ENCODE data around the gene WNK2.

The WNK2 gene

DNA sequence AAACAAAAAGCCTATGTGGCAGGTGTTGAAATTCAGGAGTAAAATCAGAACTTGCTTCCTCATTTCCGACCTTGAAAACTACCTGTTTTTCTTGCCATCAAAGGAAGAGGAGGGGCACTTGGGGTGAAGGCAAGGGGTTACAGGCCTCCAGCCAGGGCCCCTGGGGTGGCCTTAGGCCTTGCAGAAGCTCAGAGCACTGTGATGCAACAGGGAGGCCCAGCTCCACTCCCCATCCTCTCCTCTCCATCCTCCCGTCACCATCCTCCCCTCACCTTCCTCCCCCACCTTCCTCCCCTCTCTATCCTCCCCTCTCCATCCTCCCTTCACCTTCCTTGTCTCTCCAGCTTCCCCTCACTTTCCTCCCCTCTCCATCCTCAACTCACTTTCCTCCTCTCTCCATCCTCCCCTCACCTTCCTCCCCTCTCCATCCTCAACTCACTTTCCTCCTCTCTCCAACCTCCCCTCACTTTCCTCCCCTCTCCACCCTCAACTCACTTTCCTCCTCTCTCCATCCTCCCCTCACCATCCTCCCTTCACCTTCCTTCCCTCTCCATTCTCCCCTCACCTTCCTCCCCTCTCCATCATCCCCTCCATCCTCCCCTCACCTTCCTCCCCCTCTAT, 111.6 kb downstream of the WNK2 start:
- DNase-seq (ENCODE audit: low read depth), result no peak

DNA sequence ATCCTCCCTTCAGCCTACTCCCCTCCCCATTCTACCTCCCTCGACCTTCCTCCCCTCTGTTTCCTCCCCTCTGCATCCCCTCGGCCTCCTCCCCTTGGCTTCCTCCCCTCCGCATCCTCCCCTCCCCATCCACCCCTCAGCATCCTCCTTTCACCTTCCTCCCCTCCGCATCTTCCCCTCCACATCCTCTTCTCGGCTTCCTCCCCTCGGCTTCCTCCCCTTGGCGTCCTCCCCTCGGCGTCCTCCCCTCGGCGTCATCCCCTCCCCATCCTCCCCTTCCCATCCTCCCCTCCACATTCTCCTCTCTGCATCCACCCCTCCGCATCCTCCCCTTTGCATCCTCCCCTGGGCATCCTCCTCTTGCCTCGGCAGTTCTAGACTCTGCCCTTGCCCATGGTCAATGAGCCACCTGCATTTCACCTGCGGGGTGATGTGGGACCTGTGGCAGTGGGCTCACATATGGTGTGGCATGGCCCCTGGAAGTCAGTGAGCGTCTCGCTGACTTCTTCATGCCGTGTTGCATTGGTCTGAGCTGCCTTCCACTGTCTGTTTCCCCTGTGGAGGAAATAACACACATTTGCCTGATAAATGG, 113.0 kb downstream of the WNK2 start:
- DNase-seq (ENCODE audit: low read depth), result no peak

DNA sequence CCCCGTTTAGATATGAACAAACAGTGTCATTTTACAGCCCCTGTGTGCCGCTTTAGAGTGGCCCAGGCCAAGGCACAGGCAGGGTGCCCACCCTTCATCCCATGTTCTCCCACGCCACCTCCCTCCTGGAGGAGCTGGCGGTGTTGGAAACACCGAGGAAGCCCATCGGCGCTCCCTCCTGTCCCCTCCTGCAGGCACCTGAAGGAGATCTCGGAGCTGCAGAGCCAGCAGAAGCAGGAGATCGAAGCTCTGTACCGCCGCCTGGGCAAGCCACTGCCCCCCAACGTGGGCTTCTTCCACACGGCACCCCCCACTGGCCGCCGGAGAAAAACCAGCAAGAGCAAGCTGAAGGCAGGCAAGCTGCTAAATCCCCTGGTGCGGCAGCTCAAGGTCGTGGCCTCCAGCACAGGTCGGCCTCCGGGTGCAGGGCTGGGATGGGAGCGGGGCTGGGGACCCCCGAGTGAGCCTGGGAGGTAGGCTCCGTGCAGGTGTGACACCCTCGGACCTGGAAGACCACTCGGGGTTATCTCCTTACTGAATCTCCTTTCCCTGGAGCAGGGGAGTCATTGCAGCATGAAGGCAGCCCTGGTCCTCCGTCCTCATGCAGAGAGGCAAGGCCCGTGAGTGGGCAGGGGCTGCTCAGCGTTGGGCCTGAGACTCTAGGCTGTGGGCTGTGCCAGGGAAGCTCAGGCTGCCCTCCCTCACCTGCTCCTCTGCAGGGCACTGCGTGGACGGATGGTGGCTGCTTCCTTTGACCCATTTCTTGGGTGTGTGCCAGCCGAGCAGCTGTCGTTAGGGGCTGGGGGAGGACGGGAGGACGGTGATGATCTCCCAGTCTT, 113.9 kb downstream of the WNK2 start:
- no peak for DNase-seq (ENCODE audit: low read depth)

DNA sequence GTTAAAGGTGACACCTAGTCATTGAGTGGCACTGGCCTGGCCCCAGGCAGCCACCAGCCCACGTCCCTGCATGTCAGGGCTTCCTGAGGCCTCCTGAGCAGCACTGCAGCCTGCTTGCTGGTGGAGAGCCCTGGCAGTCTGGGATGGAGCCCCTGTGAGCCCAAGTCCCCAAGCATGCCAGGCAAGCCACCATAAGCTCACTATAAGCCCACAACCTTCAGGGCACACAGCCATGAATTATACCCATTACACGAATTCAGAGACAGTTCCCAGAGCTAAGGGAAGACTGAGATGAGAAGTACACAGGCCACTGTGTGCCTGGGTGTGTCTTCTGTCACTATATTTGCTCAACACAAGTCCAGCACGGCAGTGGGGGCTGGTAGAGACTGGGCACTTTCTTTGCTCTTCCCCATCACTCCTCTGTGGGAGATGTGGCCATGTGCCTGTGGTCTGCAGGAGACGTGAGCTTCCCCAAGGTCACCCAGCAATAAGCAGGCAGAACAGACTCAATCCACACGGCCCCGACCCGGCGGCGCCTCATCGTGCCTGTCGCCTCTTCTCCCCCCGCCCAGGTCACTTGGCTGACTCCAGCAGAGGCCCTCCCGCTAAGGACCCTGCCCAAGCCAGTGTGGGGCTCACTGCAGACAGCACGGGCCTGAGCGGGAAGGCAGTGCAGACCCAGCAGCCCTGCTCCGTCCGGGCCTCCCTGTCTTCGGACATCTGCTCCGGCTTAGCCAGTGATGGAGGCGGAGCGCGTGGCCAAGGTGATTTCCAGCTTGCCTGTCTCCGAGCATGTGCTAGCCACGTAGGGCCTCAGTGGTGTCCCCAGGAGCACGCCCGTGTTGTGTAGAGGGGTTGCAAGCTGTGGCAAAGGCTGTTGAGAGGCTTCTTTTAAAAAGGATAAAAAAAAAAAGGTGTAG, 114.8 kb downstream of the WNK2 start:
- DNase-seq (ENCODE audit: low read depth), result no peak

DNA sequence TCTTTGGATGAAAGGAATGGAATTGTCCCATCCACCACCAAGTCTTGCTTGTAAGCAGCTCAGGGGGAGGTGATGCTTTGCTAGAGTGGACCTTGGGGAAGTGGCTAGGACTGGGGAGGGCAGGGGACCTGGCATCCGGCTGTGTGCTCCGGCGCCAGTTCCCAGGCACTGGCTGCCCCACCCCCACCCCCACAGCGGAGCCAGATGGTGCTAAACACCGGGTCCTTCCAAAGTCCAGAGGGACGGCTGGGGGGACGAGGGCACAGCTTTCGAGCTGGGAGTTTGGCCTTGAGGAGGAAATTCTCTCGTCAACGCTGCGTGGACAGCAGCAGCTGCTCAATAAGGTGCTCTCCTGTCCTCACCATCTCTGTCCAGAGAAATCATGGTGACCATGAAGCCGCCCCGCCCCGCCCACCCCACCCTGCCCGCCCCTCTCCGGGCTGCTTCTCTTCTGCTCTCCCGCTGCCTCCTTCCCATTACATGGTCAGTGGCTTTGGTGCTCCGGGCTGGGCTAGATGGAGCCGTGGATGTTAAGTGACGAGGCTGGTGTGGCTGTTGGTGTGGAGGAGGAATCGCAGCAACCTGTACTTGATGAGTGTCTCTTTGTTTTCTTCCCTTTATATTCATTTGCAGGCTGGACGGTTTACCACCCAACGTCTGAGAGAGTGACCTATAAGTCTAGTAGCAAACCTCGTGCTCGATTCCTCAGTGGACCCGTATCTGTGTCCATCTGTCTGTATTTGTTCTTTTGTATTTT, 115.7 kb downstream of the WNK2 start:
- DNase-seq (ENCODE audit: low read depth), result no peak

DNA sequence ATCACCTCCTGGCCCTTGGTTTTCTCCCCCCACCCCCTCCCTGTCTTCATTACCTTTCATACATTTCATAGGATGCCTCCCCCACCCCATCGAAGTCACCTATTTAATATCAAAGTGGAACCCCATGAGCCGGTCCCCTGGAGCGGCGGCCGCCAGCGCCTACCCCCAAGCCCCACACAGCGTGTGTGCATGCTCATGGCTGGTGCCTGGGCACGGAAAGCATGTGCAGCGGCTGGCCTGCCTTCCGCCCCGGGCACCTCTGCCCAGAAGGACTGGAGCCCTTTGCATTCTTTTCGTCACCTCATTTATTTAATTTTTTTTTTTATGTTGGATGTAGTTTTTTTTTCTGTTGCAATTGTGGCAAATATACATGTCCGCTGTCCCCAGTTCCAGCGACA, 116.2 kb downstream of the WNK2 start:
- no peak for DNase-seq (ENCODE audit: low read depth)

DNA sequence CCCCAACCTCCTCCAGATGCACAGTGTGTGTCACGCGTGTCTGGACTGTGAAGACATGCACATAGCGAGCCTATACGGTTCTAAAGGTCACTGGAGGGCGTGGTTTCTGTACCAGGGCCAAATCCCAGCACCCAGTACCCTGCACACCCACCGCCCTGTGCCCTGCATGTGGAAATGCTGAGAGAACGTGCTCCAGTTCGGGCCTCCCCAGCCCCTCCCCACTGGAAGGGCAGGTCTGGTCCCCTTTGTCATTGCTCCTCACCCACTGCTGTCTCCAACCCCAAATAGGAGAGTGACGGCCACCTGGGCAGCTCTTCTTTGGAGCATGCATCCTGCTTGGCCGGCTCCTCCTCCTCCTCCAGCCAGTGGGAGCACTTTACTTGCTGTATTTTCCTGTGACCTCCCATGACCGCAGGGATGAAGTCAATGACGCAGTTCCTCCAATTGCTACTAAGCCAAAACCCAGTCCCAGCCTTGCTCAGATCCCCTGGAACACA, 116.7 kb downstream of the WNK2 start:
- no peak for DNase-seq (ENCODE audit: low read depth)

DNA sequence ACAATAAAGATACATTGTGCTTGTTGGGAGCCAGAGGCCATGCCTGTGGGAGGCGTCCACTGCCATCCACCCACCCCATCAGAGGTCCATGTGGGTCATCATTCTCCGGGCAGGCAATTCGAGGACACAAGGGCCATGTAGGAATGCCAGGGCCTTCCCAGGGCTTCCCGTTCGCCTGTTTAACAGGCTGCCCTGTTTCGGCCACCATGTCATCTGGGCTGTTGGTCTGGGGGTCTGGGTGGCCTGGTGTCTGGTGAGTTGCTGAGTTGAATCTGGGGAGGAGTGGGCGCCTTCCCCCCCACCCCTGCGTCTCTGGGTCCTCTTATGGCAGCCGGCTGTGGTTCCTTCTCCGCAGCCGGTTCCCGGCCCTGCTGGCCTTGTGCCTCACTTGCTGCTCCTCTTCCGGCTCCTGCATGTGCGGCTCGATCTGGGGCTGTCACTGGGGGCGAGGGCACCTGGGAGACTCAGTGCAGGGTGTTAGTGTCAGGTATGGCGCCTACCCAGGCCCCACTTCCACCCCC, 117.4 kb downstream of the WNK2 start:
- DNase-seq (ENCODE audit: low read depth), result no peak

DNA sequence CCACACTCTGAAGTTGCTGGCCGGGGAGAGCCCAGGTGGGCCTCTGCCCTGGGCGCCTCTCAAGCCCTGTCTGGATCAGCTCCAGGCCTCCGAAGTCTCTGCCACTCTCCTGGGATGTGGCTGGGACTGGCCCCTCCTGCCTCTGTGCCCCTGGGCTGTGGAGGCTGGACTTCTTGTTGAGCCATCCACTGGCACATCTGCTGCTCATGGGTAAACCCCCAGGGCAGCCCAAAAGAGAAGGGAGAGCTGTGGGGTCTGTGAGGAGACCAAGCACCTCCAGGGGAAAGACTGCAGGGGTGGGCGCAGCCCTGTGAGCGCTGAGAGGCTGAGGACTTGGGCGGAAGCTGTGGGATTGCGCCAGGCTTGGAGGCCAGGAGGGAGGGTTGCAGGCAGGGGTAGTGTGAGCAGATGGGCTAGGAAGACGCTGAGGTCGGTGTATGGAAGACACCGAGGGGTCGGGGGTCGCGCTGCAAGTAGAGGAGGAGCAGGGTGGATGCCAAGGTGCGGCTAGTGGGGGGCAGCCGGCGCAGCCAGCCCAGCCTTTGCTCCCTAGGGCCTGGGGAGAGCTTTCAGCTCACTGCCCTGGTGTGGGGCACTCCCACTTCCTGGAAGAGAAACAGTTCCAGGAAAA, 118.1 kb downstream of the WNK2 start:
- no peak for DNase-seq (ENCODE audit: low read depth)

DNA sequence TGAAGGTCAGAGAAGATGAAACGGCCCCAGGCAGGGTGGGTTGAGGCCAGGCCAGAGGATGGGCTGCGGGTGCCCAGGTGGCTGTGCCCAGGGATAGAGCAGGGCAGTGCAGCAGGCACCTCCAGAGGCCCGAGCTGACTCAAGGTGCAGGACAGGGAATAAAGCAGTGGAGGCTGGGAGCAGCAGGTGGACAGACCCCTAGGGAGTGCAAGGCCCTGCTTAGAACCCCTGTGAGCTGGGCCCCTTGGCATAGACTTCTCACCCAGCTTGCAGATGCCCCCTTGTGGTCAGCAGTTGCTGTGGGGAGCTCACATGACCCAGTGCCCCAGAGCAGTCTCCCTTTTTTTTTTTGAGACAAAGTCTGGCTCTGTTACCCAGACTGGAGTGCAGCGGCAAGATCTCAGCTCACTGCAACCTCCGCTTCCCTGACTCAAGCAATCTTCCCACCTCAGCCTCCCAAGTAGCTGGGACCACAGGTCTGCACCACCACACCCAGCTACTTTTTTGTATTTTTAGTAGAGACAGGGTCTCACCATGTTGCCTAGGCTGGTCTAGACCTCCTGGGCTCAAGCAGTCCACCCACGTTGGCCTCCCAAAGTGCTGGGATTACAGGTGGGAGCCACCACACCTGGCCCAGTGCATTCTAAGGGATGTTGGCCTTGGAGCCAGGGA, 118.8 kb downstream of the WNK2 start:
- peak; percentile 15 for DNase-seq (ENCODE audit: low read depth)

DNA sequence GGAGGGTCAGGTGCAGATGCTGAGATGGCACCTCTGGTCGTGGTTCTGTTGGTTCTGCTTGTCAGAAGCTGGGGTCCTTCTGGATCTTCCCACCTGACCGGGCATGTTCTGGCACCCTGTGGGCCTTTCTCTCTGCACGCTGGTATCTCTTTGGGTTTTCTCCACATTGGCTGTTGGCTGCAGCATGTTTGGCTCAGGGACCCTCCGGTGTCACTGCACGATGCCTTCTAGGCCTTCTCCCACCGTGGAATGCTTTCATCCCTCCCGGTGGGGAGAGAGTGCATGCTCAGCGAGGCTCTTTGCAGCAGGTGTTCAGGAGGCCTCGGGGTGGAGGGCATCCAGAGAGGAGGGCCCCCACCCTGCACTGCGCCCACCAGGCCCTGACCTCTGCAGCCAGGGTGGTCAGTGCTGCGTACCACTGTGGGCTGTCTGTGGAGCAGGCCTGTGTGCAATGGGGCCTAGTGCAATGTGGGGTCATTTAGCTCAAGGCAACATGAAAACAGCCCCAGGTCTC, 119.4 kb downstream of the WNK2 start:
- no peak for DNase-seq (ENCODE audit: low read depth)

DNA sequence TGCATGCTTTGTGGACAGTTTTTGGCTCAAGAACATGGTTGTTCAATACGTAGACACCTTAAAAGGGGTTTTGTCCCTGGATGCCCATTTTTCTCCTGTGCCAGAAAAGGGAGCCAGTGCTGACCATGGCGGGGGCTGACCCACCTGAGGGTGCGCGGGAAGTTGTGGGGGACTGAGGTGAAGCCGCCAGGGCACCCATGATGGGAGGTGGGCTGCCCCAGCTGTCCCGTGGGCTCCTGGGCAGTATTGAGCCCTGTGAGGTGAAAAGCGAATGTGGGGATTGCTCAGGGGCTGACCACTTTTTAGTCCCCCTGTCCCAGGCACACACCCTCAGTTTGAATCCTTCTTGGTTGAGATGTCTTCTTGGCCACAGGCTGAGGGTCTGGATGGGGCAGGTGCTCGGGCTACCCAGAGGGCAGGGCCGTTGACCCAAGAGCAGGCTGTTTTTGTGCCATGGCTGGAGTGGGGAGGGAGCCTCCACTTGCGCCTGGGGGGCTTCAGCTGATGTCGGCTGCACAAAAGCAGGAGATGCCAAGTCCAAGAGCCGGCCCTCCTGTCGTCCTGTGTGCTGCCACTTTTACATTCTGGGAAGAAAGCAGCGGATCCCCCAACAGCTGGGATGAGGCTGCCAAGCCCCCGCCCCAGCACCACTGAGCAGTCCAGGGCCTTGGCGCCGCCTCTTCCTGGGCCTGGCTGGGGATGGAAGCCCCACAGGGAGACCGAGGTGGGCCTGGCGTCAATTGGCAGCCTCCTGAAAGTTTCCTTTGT, 120.1 kb downstream of the WNK2 start:
- DNase-seq (ENCODE audit: low read depth), result no peak

DNA sequence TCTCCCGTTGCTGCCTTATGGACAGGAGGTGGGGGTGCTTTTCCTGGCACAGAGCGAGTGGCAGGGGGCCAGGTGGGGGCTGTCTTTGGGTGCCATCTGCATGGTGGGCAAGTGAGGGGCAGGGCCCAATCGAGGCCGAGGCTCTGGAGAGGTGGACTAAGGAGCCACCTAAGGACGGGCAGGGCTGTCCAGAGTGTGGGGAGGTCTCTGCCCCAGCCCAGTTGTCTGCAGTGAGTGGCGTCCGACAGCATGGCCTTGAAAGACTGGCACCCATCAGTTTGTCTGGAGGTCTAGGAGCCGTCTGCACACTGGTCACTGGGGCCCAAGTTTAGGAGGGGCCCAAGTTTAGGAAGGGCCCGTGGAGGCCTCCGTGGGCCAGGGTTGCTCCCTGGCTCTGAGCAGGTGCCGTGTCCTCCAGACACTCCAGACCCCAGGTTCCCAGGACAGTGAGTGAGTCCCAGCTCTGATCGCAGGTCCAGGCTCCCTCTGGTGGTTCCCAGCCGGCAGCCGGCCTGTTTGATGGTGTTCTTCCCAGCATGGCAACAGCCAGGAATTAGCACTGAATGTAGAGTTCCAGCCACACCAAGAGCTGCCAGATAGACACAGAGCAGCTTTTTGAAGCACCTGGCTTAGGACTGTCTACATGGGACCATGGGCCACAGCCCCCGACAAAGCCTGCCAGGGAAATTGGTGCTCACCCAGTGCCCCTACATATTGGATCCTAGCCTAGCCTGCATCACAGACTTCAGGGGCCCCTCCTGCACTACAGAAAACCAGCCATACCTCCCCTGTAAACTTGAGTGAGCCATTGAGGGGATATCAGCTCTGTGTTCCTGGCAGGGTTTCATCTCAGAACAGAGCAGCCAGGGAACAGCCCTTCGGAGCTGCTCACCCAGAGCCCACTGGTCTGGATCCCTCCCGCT, 120.9 kb downstream of the WNK2 start:
- no peak for DNase-seq (ENCODE audit: low read depth)

DNA sequence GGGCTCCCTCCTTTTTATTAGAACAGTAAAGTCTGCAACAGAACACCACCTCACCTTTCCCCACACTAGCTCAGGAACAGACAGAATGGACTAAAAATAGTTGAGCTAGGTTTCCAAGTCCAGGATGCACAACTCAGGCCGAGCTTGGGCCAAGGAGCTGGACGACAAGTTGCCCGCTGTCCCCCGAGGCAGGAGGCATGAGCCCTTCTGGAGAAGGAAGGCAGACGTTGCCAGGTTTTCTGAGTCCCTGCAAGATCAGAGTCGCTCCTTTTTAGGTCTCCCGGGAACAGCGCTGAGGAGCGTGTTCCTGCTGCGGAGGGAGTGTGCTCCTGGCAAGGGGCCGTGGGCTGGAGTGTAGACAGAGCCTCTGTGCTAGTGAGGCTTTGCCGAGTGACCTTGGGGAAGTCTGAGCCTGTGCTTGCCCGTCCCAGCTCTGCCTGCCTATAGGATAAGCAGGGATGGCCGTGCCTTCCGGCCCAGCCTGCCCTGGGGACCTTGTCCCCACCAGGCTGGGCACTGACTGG, 121.6 kb downstream of the WNK2 start:
- no peak for DNase-seq (ENCODE audit: low read depth)

DNA sequence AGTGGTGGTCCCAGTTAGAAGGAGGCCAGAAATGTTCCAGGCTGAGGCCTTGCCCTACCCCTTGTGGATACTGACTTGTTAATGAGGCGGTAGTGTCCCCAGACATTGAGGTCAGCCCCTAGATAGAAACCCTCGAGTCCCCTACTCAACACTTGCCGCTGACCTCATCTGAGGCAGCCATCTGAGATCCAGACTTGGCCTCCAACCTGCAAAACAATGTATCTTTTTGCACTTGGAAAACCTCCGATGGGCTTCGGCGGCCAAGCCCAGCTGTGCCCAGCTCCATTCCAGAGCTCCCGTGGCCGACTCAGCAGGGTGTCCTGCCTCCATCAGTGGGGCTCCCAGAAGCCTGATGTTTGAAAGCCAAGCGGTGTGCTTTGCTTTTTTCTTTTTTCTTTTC, 122.1 kb downstream of the WNK2 start:
- DNase-seq (ENCODE audit: low read depth), result no peak

DNA sequence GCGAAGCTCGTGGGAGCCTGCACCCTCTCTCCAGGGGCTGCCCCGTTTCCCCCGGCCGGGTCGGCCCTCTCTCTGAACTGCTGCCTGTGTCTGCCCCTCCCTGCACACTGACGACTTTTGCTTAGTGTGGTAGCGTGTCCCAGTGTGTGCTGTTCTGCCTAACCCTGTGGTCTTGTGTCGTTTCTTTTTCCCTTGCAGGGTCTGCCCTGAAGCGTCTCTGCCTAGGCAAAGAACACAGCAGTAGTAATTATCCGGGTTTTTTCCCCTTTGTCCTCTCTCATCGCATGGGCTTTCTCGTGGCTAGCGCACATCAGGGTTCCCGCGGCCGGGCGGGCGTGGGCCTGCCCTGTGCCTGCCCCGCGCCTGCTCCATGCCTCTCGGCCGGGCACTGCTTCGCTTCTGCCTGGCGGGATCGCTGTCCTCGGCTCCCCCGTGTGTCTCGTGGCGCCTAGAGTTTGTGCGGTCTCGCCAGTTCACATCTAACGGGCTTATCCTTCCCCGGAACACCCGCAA, 122.7 kb downstream of the WNK2 start:
- DNase-seq (ENCODE audit: low read depth), result no peak

DNA sequence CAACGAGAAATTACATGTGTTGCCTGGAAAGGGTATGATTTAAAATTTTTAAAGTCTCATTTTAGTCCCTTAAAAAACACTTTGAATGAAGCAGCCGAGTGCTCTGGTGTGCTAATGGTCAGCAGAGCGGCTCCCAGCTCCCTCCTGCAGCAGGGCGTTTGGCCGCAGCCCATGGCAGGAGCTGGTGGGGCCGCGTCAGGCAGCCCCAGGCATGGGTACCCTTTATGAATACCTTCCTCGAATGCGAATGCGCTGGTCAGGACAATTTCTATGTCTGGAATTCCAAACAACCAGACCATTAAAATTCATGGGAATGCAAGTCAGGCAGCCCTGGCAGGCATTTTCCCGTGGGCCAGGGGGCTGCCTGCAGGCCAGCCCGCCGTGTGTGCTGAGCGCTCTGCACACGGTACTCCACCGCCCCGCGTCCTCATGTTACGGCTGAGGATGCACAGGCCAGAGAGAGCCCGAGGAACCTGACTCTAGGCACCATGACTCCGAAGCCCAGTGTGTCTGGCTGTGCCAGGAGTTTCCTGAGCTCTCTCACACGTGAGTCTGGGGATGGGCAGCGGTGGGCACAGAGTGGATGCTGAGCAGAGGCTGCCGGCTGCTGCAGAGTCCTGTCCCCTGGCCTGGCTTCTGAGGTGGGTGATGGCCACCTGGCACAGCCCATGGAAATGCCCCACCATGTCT, 123.7 kb downstream of the WNK2 start:
- DNase-seq (ENCODE audit: low read depth), result no peak
